Adrenal gland (tissue), 12 donors: ENCODE results near the gene OGFOD2. TPM values are rescaled to one million over a fixed set of nuclear protein-coding genes. Genes with fewer than 3 reads are reported as not detected.

Experiments
- DNase-seq, 7 donors: peaks; one replicate each; pipeline ENCODE4 v3.0.0-alpha.2; 2019 to 2020
- H3K27ac ChIP-seq, 5 donors: fragments of 200-600 bp; sonication (generic) in 4 of 5; 1 replicate in 3 of 5; 2 replicates in 2 of 5; pipeline versions ENCODE4 v1.5.1 to v1.8.0; 2016 to 2020; ENCODE audit warnings: mild to moderate bottlenecking in 1 of 5
- H3K27me3 ChIP-seq: fragments of 200-600 bp; 2 replicates; pipeline ENCODE4 v1.8.0; 2021
- H3K36me3 ChIP-seq, 2 donors: fragments of 200-600 bp; replicated peaks in 1 of 2; 1 replicate in 1 of 2; 2 replicates in 1 of 2; pipeline versions ENCODE4 v1.5.1 to v1.8.0; 2018 to 2022
- H3K4me1 ChIP-seq, 2 donors: fragments of 200-600 bp; replicated peaks in 1 of 2; 1 replicate in 1 of 2; 2 replicates in 1 of 2; pipeline versions ENCODE4 v1.5.1 to v1.8.0; 2018 to 2021
- H3K4me3 ChIP-seq, 4 donors: fragments of 200-600 bp; sonication (generic) in 3 of 4; one replicate each; pipeline ENCODE4 v1.5.1; 2016 to 2018
- H3K9me3 ChIP-seq, 3 donors: fragments of 200-600 bp; sonication (generic) in 1 of 3; replicated peaks in 1 of 3; 1 replicate in 2 of 3; 2 replicates in 1 of 3; pipeline versions ENCODE4 v1.5.1 to v1.8.0; 2016 to 2021
- POLR2A ChIP-seq, 2 donors: fragments of 450-650 bp; IDR thresholded peaks; one replicate each; pipeline ENCODE4 v1.6.1; 2017; ENCODE audit warnings: antibody characterized with exemption in 2 of 2, mild to moderate bottlenecking in 2 of 2, moderate library complexity in 1 of 2
- WGBS, 4 donors: extraction: QIAGEN DNeasy Blood & Tissue Kit in 2 of 4; methylation state at CpG; one replicate each; pipeline versions ENCODE4 v1.1.5 to v1.1.7; 2013 to 2017; 5-methylcytosine and 5-hydroxymethylcytosine counted together
- intact Hi-C, 2 donors: fragments of 100-400 bp; cut with DNase I; formaldehyde crosslinking; loops; one replicate each; pipeline versions ENCODE4 v1.14.1 to v1.15.0; 2022 to 2023
- polyA plus RNA-seq, 3 donors: library from polyadenylated mRNA; stranded (reverse); fragments of 200-250 nt in 2 of 3; fragments of 350-450 nt in 1 of 3; fragmentation: Illumina TruSeq in 1 of 3; extraction: RNeasy Lipid Tissue Mini Kit (QIAGEN cat#74804) in 1 of 3; gene quantifications; one replicate each; pipeline ENCODE4 v1.2.3, GENCODE V29; 2013 to 2014
- total RNA-seq, 9 donors: library from RNA; depleted of rRNA in 4 of 9; stranded (reverse); fragments of >200 nt in 4 of 9; fragments of 120-200 nt in 1 of 9; fragmentation: NEBNext Ultra II Directional in 1 of 9; extraction: Animal tissue kit (Norgen Biotek cat#: 25700) in 1 of 9; gene quantifications; one replicate each; pipeline versions ENCODE4 v1.1.0 to v1.2.4, GENCODE V29; 2013 to 2023
- TF ChIP-seq, protein P1 (sequence below), 6 experiments: fragments of 450-650 bp in 4 of 6; fragments of 200-600 bp in 2 of 6; sonication (generic) in 1 of 6; IDR thresholded peaks; 1 replicate in 5 of 6; 2 replicates in 1 of 6; pipeline versions ENCODE4 v1.5.1 to v1.8.0; 2016 to 2021; ENCODE audit warnings: antibody characterized with exemption in 6 of 6, mild to moderate bottlenecking in 2 of 6, moderate library complexity in 1 of 6
- donor health status: healthy with polysubstance abuse.
- donor health status: Bipolar disorder and iron deficiency.
- donor health status: DM: yes; HTN: yes; CAD: no.
- donor health status: DM: no; HTN: no; CAD: no.
- donor health status: DM: no; HTN: no; CAD: no.
- donor health status: DM: yes; HTN: yes; CAD: no.

OGFOD2 gene
- total and polyA plus RNA-seq, 12 donors, result 6.2 to 44.8 (median 20.3) TPM

DNA sequence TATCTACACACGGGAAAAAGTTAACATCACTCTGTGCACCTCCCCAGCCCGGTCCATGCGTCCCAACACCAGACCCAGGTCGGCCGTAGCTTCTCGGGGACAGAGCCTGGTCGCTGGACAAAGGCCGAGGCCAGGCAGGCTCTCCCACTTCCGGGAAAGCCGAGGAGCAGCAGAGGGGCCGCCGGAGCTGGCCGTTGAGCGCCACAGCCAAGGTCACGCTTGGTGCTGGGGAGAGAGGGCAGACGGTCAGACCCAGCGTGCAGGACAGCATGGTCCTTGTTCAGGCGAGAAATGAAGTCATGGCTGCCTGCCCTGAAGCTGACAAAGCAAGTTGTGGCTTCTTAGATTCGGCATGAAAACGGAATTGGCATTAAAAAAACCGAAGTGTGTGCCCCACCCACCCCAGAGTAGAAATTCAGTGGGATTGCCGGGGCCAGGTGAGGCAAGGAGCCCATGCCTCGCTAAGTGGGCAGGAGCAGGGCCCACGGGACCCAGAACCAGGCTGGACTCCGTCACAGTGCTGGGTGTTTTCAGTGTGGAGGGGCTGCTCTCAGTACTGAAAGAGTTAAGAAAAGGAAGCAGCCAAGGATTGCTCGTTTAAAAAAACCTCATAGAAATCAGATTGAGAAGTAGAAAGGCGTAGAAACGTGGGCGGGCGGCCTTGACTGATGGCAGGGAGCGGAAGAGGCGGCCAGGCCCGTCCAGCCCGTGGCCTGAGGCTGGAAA lies 9.7 kb downstream of the OGFOD2 start:
- Histone ChIP-seq H3K36me3 (peaks cover 0 to 42% of the 10 kb centered on the region in 2 donors), H3K27me3 (no peaks in the 10 kb centered on the region), H3K4me3 (no peak overlapping the region), H3K4me1 (peaks cover 41 to 54% of the 10 kb centered on the region in 2 donors), H3K27ac (peak overlapping the region; percentile 2 to 90 (median 87)), H3K9me3 (no peaks in the 10 kb centered on the region)
- peak in 1 of 2 donors; percentile 20 for TF ChIP-seq POLR2A (IDR thresholded peaks at IDR 0.05)
- TF ChIP-seq, protein P1, sequence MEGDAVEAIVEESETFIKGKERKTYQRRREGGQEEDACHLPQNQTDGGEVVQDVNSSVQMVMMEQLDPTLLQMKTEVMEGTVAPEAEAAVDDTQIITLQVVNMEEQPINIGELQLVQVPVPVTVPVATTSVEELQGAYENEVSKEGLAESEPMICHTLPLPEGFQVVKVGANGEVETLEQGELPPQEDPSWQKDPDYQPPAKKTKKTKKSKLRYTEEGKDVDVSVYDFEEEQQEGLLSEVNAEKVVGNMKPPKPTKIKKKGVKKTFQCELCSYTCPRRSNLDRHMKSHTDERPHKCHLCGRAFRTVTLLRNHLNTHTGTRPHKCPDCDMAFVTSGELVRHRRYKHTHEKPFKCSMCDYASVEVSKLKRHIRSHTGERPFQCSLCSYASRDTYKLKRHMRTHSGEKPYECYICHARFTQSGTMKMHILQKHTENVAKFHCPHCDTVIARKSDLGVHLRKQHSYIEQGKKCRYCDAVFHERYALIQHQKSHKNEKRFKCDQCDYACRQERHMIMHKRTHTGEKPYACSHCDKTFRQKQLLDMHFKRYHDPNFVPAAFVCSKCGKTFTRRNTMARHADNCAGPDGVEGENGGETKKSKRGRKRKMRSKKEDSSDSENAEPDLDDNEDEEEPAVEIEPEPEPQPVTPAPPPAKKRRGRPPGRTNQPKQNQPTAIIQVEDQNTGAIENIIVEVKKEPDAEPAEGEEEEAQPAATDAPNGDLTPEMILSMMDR (IDR thresholded peaks at IDR 0.05), result no peak
- DNase-seq, result peak; percentile 57 to 88 (median 83)
- intact Hi-C loops, result loop anchor here (5.0 kb wide), 3 partner anchors 168 to 253 kb away; partner anchors contain the start of gene PITPNM2 (in 1 of the 2)
- 9 to 21% (median 10%) methylated on average over 24 to 34 of the region's 34 CpGs for WGBS, 4 donors

DNA sequence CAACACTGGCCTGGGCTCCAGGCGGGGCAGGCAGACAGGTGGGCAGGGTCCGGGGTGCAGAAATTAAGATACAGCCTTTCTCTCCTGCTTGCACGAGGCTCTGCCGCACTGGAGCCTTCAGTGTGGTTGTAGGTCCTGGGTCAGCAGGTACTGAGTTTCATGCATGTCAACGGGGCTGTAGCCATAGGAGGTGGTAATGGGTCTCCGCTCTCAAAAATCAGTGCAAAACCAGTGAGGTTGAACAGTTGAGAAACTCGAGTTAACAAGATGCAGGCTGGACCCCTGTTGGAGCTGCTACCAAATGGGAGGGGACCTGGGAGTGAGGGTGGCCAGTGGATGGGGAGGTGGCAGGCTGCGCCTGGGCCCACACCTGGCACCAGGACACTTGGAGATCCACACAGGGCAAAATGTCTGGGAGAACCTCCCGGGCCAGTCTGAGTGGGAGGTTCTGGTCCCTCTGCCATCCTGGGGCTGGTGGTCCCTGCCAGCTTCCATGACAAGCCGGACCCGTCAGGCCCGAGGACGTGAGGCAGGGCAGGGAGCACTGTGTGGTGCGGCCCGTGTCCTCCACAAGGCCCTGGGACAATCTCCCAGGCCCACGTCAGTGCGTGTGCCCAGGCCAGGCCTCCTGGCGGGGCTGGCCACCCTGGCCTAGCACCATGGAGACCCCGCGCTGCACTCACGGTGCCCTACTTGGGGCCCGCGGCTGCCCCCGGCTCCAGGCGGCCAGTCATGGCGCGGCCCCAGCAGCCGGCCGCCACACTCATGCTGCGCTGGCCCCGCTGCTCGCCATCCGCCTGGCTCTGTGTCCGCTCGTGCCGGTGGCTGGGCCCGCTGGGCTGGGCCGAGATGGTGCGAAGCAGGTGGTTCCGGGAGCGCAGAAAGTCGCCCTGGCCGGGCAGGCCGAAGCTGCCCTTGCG lies 10.6 kb downstream of the OGFOD2 start:
- Histone ChIP-seq H3K4me3 (no peak overlapping the region), H3K27me3 (no peaks in the 10 kb centered on the region), H3K27ac (peak overlapping the region; percentile 2 to 90 (median 87)), H3K36me3 (peaks cover 0 to 50% of the 10 kb centered on the region in 2 donors), H3K9me3 (no peaks in the 10 kb centered on the region), H3K4me1 (peaks cover 37 to 49% of the 10 kb centered on the region in 2 donors)
- TF ChIP-seq, protein P1 (IDR thresholded peaks at IDR 0.05), result no peak
- no peak for TF ChIP-seq POLR2A (IDR thresholded peaks at IDR 0.05)
- intact Hi-C loops, result loop anchor here (5.0 kb wide), 2 partner anchors 177 to 252 kb away; no protein-coding TSS in a partner anchor
- peak in 2 of 7 donors; percentile 29 for DNase-seq
- 69 to 84% (median 80%) methylated on average over 14 to 45 of the region's 45 CpGs for WGBS, 4 donors

DNA sequence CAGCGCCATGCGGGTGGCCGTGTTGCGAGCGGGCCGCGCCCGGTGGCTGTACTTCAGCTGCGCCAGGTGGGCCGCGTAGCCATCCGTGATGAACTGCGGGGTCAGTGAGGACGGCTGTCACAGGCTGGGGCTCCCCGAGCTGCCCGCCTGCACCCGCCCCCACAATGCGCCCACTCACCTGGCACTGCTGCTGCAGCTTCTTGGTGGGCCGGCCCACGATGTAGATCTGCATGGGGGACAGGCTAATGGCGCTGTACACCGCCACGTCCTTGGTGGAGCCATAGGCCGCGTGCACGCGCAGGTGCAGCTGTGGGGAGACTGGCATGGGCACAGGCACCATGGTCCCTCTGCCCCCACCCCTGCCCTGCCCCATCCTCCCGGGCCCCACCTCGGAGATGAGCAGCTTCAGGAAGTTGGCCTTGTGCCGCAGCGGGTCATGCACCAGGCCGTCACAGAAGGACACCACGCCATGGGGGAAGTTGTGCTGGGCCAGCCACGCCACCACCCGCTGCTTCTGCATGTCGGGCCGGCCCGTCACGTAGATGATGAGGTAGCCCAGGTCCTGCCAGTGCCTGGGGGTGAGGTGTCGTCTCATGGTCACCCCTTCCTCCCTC lies 11.3 kb downstream of the OGFOD2 start:
- 88 to 94% (median 93%) methylated on average over 15 to 40 of the region's 40 CpGs for WGBS, 4 donors

More for the DNA sequence above, 11.3 kb downstream of the OGFOD2 start:
- Histone ChIP-seq H3K4me3 (no peak overlapping the region), H3K27me3 (no peaks in the 10 kb centered on the region), H3K27ac (peak overlapping the region in 1 of 5 donors; percentile 90), H3K4me1 (peaks cover 35 to 46% of the 10 kb centered on the region in 2 donors), H3K36me3 (peaks cover 0 to 57% of the 10 kb centered on the region in 2 donors), H3K9me3 (no peaks in the 10 kb centered on the region)
- TF ChIP-seq, protein P1 (IDR thresholded peaks at IDR 0.05), result no peak
- TF ChIP-seq POLR2A (IDR thresholded peaks at IDR 0.05), result no peak
- DNase-seq, result peak in 2 of 7 donors; percentile 27 to 33
- intact Hi-C loops, result loop anchor here (5.0 kb wide), 2 partner anchors 176 to 251 kb away; no protein-coding TSS in a partner anchor
